ENCODE data around the gene TMEM270. TPM values are rescaled to one million over a fixed set of nuclear protein-coding genes. Genes with fewer than 3 reads are reported as not detected.

The TMEM270 gene
- total RNA-seq, 2 donors from 2014 or later, result not detected

GRCh38 chr7:73828107-73828803 is 32.7 kb upstream of the TMEM270 start:
- Histone ChIP-seq H3K27ac (no peak overlapping the region), H3K4me1 (peaks cover 0 to 23% of the 10 kb centered on the region in 2 donors), H3K4me3 (no peak overlapping the region), H3K9me3 (no peaks in the 10 kb centered on the region), H3K27me3 (no peaks in the 10 kb centered on the region), H3K36me3 (no peaks in the 10 kb centered on the region)
- TF ChIP-seq CTCF (IDR thresholded peaks at IDR 0.05), result no peak
- DNase-seq (ENCODE audit: low spot score), result no peak

- Histone ChIP-seq H3K27ac (no peak overlapping the region), H3K9me3 (no peaks in the 10 kb centered on the region), H3K4me1 (peaks cover 0 to 23% of the 10 kb centered on the region in 2 donors), H3K4me3 (no peak overlapping the region), H3K27me3 (no peaks in the 10 kb centered on the region), H3K36me3 (no peaks in the 10 kb centered on the region)
- no peak for DNase-seq (ENCODE audit: low spot score)
- TF ChIP-seq CTCF (IDR thresholded peaks at IDR 0.05), result no peak
Measured at GRCh38 chr7:73828972-73829371, 32.0 kb upstream of the TMEM270 start.

- Histone ChIP-seq H3K36me3 (no peaks in the 10 kb centered on the region), H3K27me3 (no peaks in the 10 kb centered on the region), H3K4me3 (no peak overlapping the region), H3K27ac (no peak overlapping the region), H3K9me3 (no peaks in the 10 kb centered on the region), H3K4me1 (peaks cover 0 to 23% of the 10 kb centered on the region in 2 donors)
- no peak for TF ChIP-seq CTCF (IDR thresholded peaks at IDR 0.05)
- DNase-seq (ENCODE audit: low spot score), result no peak
Measured at GRCh38 chr7:73829505-73829904, 31.5 kb upstream of the TMEM270 start.

GRCh38 chr7:73829921-73830680 is 30.9 kb upstream of the TMEM270 start:
- Histone ChIP-seq H3K36me3 (no peaks in the 10 kb centered on the region), H3K27me3 (no peaks in the 10 kb centered on the region), H3K27ac (no peak overlapping the region), H3K9me3 (no peaks in the 10 kb centered on the region), H3K4me3 (no peak overlapping the region), H3K4me1 (peaks cover 0 to 23% of the 10 kb centered on the region in 2 donors)
- TF ChIP-seq CTCF (IDR thresholded peaks at IDR 0.05), result no peak
- DNase-seq (ENCODE audit: low spot score), result no peak

GRCh38 chr7:73830681-73831583 is 30.0 kb upstream of the TMEM270 start, which contains the start of gene CLDN4:
Gene CLDN4, plus strand, starts transcription at chr7:73830996. Its CDS starts 206 bp downstream, at chr7:73831202.
- H3K4me3 ChIP-seq, result no peak within 1 kb of the TSS
- peaks cover 0 to 23% of the 10 kb centered on the region in 2 donors for H3K4me1 ChIP-seq
- no peak for DNase-seq (ENCODE audit: low spot score)
- no peaks in the 10 kb centered on the region for H3K9me3 ChIP-seq
- H3K27ac ChIP-seq, result no peak within 1 kb of the TSS
- no peaks in the 10 kb centered on the region for H3K27me3 ChIP-seq
- no peaks in the 10 kb centered on the region for H3K36me3 ChIP-seq
- TF ChIP-seq CTCF (IDR thresholded peaks at IDR 0.05), result no peak
